HG03342 (cell line): Measurements from ENCODE around the gene FBXL17.

Experiments used
- ATAC-seq: cut with Tn5 transposase; IDR thresholded peaks from one replicate; pipeline ENCODE4 v1.9.1; 2021; ENCODE audit warnings: mild to moderate bottlenecking, moderate library complexity; ENCODE audit not compliant: unreplicated experiment

Gene FBXL17

GRCh38 chr5:107929080-107929479 is 452.8 kb downstream of the FBXL17 start:
- no peak for ATAC-seq

GRCh38 chr5:107926121-107926520 is 455.8 kb downstream of the FBXL17 start:
- ATAC-seq: no peak

GRCh38 chr5:107925200-107925599 is 456.7 kb downstream of the FBXL17 start:
- no peak for ATAC-seq

GRCh38 chr5:107919969-107920368 is 461.9 kb downstream of the FBXL17 start:
- no peak for ATAC-seq

GRCh38 chr5:107919361-107919760 is 462.5 kb downstream of the FBXL17 start:
- ATAC-seq: no peak

- no peak for ATAC-seq
These were observed 463.9 kb downstream of the FBXL17 start for GRCh38 chr5:107917983-107918382.

GRCh38 chr5:107916731-107917725 is 464.9 kb downstream of the FBXL17 start:
- no peak for ATAC-seq

GRCh38 chr5:107915176-107915812 is 466.6 kb downstream of the FBXL17 start:
- ATAC-seq: no peak

GRCh38 chr5:107913494-107913893 is 468.4 kb downstream of the FBXL17 start:
- ATAC-seq: no peak

GRCh38 chr5:107900721-107901120 is 481.2 kb downstream of the FBXL17 start:
- no peak for ATAC-seq

- ATAC-seq: no peak
These were observed 487.5 kb downstream of the FBXL17 start for GRCh38 chr5:107894361-107894760.

- ATAC-seq: no peak
These were observed 488.3 kb downstream of the FBXL17 start for GRCh38 chr5:107893642-107894041.

GRCh38 chr5:107889387-107889786 is 492.5 kb downstream of the FBXL17 start:
- ATAC-seq: no peak

GRCh38 chr5:107888541-107888940 is 493.4 kb downstream of the FBXL17 start:
- no peak for ATAC-seq

- no peak for ATAC-seq
These were observed 494.5 kb downstream of the FBXL17 start for GRCh38 chr5:107887166-107887943.

GRCh38 chr5:107885601-107886000 is 496.3 kb downstream of the FBXL17 start:
- ATAC-seq: no peak

GRCh38 chr5:107884871-107885270 is 497.0 kb downstream of the FBXL17 start:
- ATAC-seq: no peak

- no peak for ATAC-seq
These were observed 503.2 kb downstream of the FBXL17 start for GRCh38 chr5:107878661-107879060.

- ATAC-seq: no peak
These were observed 505.0 kb downstream of the FBXL17 start for GRCh38 chr5:107876906-107877305.

- no peak for ATAC-seq
These were observed 505.6 kb downstream of the FBXL17 start for GRCh38 chr5:107876261-107876660.

- no peak for ATAC-seq
These were observed 506.1 kb downstream of the FBXL17 start for GRCh38 chr5:107875833-107876232.
